ENCODE data around the gene C1GALT1.

C1GALT1 gene

GRCh38 chr7:7178081-7178480 lies 4.3 kb upstream of the C1GALT1 start:
- H3K27me3 ChIP-seq (ENCODE audit: insufficient read depth, poor library complexity, severe bottlenecking) = no peaks in the 10 kb centered on the region
- no peak for TF ChIP-seq SPI1 (IDR thresholded peaks at IDR 0.05; ENCODE audit: borderline replicate concordance, low read depth)
- TF ChIP-seq REST (IDR thresholded peaks at IDR 0.05; ENCODE audit: insufficient replicate concordance, low read depth) = no peak
- no peak for TF ChIP-seq POLR2AphosphoS5 (IDR thresholded peaks at IDR 0.05; ENCODE audit: low read depth)
- no peak for TF ChIP-seq GABPA (IDR thresholded peaks at IDR 0.05; ENCODE audit: low read depth)
- no peak for TF ChIP-seq CTCF (IDR thresholded peaks at IDR 0.05; ENCODE audit: insufficient read depth, low read length)
- no peak for DNase-seq (ENCODE audit: low read depth in 1 of 2, low spot score in 1 of 2)
- no peak overlapping the region for H3K4me3 ChIP-seq (replicated peaks; ENCODE audit: insufficient read depth, low read length)
- H3K27ac ChIP-seq (replicated peaks) = no peak overlapping the region

GRCh38 chr7:7178906-7179305 lies 3.4 kb upstream of the C1GALT1 start:
- no peak for DNase-seq (ENCODE audit: low read depth in 1 of 2, low spot score in 1 of 2)
- TF ChIP-seq GABPA (IDR thresholded peaks at IDR 0.05; ENCODE audit: low read depth) (no peak), SPI1 (IDR thresholded peaks at IDR 0.05; ENCODE audit: borderline replicate concordance, low read depth) (no peak), REST (IDR thresholded peaks at IDR 0.05; ENCODE audit: insufficient replicate concordance, low read depth) (no peak), POLR2AphosphoS5 (IDR thresholded peaks at IDR 0.05; ENCODE audit: low read depth) (no peak), CTCF (IDR thresholded peaks at IDR 0.05; ENCODE audit: insufficient read depth, low read length) (no peak)
- Histone ChIP-seq H3K4me3 (replicated peaks; ENCODE audit: insufficient read depth, low read length) (no peak overlapping the region), H3K27ac (replicated peaks) (no peak overlapping the region), H3K27me3 (ENCODE audit: insufficient read depth, poor library complexity, severe bottlenecking) (no peaks in the 10 kb centered on the region)

GRCh38 chr7:7180725-7181449 lies 1.5 kb upstream of the C1GALT1 start:
- Histone ChIP-seq H3K27me3 (ENCODE audit: insufficient read depth, poor library complexity, severe bottlenecking) (no peaks in the 10 kb centered on the region), H3K27ac (replicated peaks) (peak overlapping the region; percentile 93), H3K4me3 (replicated peaks; ENCODE audit: insufficient read depth, low read length) (peak overlapping the region; percentile 60; the same call in 1 of the 2 replicates)
- no peak for TF ChIP-seq REST (IDR thresholded peaks at IDR 0.05; ENCODE audit: insufficient replicate concordance, low read depth)
- no peak for TF ChIP-seq POLR2AphosphoS5 (IDR thresholded peaks at IDR 0.05; ENCODE audit: low read depth)
- no peak for TF ChIP-seq SPI1 (IDR thresholded peaks at IDR 0.05; ENCODE audit: borderline replicate concordance, low read depth)
- TF ChIP-seq CTCF (IDR thresholded peaks at IDR 0.05; ENCODE audit: insufficient read depth, low read length) = no peak
- no peak for TF ChIP-seq GABPA (IDR thresholded peaks at IDR 0.05; ENCODE audit: low read depth)
- DNase-seq (ENCODE audit: low read depth in 1 of 2, low spot score in 1 of 2) = peak in 1 of 2 experiments; percentile 38
